Measurements from ENCODE around the gene PCBP3.

The PCBP3 gene

DNA sequence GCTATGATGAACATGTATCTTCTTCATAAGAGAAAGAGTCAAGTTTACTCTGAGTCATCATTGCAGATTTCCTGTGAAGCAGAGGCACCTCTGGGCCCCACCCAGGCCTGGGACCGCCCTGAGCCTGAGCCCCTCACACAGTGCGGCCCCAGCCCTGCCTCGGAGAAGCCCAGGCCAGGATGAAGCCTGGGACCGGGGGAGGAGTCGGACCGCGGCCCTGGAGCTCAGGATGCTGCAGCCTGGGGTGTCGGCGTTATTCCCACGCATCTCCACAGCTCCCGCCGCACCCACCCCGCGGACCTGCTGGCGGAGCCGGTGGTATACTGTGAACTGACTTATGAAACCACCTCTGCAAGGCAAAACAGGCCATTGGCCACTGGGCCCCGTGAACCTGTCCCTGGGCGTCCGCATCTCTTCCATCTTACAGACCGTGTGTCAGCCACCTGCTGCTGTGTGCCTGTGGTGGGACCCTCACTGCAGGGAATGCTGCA lies 335.7 kb downstream of the PCBP3 start:
- peak in 4 of 42 donors; percentile 10 to 30 (median 13) for DNase-seq
- intact Hi-C loops (cut with DNase I), result no loop called here

- DNase-seq, result peak in 4 of 42 donors; percentile 10 to 27 (median 17)
- intact Hi-C loops (cut with DNase I), result no loop called here
These were observed 336.1 kb downstream of the PCBP3 start for GRCh38 chr21:45979651-45980050.

GRCh38 chr21:45980271-45980670 lies 336.7 kb downstream of the PCBP3 start:
- DNase-seq, result no peak
- intact Hi-C loops (cut with DNase I), result no loop called here

- intact Hi-C loops (cut with DNase I), result no loop called here
- DNase-seq, result no peak
These were observed 337.2 kb downstream of the PCBP3 start for GRCh38 chr21:45980697-45981096.

DNA sequence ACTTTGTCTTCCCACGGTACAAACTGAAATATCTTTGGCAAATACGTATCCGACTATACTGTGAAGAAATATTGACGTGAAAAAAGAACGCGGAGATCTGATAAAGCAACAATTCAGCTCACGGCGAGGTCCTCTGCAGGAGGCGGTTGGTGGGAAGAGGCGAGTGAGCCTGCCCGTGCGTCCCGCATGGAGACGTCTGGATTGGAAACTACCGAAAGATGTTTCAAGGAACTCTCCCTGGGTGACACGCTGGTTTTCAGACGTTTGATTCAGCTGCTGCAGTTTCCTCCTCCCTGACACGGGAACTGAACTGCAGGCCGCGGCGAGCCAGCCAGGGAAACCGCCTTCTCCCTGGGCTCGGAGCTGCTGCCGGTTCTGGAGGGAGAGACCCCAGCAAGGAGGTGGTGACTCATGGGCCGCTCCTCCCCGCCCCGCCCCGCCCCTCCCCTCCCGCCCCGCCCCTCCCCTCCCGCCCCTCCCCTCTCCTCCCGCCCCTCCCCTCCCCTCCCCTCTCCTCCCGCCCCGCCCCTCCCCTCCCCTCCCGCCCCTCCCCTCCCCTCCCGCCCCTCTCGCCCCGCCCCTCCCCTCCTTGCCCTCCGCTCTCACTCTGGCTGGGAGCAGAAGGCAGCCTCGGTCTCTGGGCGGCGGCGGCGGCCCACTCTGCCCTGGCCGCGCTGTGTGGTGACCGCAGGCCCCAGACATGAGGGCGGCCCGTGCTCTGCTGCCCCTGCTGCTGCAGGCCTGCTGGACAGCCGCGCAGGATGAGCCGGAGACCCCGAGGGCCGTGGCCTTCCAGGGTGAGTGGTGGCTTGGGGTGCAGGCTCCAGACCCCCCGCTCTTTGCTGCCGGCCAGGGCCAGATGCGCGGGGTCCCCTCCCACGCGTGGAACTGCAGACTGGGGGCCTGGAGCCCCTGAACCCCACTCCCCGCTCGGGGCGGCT lies 337.9 kb downstream of the PCBP3 start, which contains the start of gene COL6A1:
COL6A1 (plus strand) TSS at position 620 of the 941 bp plus-strand sequence; CDS start at position 701, 81 bp downstream.
- intact Hi-C loops (cut with DNase I), result no loop called here
- peak in 41 of 42 donors; percentile 42 to 89 (median 71) for DNase-seq

DNA sequence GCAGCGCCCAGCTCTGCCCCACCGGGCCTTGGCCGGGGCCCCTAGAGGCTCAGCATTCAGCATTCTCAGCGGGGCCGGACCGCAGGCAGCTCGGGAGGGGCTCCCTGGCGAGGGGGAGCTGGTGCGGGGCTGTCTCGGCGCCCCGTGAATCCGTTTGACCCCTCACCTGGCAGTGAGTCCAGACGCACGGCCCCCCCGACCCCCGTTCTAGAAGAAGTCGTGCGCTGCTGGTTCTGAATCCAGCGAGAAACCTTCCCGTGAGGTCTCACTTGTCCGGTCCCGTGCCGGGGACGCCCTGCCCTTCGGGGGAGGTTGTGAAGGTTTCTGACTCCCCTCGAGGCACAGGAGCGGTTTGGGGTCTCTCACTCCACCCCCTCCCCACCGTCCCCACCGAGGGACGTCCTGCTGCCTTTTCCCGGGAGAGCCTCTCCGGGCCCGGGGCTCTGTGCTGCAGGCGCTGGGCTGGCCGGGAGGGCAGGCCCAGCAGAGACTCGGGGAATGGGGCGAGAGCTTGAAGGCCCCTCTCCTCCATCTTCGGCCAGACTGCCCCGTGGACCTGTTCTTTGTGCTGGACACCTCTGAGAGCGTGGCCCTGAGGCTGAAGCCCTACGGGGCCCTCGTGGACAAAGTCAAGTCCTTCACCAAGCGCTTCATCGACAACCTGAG lies 338.7 kb downstream of the PCBP3 start:
- DNase-seq, result peak in 11 of 42 donors; percentile 5 to 59 (median 28)
- intact Hi-C loops (cut with DNase I), result no loop called here

DNA sequence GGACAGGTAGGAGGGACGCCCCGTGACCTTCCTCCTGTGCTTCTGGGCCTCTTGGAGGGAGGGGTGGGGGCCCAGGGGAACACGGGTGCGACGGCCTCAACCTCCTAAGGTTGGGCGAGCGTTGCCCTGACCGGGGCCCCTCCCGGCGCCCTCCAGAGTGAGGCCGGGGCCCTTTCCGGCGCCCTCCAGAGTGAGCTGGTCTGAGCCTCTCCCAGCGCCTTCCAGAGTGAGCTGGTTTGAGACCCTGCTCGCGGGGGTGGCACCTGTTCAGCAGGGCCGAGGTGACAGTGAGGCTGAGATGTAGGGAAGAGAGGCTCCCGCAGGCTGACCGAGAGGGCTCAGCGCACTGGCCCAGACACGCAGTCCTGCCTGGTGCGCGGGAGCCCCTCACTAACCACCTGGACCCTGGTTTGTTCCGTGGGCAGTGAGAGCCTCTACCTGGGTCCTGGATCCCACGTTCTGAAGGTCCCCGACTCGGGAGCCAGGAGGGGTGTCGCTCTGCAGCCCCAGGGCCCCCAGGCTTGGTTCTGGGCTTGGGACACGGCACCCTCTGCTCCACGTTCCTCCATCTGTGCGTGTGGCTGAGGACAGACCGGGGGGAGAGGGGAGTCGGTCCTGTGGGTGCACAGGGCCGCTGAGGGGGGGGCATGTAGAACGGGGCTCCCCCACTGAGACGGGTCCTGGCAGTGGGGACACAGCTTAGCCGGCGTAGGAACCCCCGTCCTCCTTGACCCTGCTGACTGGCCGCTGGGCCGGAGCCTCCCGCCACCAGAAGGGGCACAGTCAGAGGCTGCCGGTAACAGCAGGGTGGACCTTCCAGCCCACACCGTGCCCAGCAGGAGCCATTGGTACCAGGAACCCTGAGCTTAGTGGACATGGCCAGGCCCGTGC lies 339.5 kb downstream of the PCBP3 start:
- peak in 10 of 42 donors; percentile 5 to 43 (median 16) for DNase-seq
- intact Hi-C loops (cut with DNase I), result no loop called here

DNA sequence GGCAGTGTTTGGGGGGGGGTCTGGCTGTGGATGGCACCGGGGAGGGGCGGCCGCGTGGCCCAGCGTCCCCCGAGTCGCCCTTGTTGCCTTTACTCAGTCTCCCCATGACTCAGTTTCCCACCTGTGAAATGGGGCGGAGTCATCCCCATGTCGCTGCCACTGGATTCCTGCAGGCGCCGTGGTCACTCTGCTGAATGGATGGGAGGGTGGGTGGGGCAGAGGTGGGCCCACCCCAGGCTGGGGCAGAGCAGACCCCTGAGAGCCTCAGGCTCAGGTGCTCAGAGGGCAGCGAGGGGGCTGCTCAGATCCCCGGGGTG lies 340.1 kb downstream of the PCBP3 start:
- intact Hi-C loops (cut with DNase I), result no loop called here
- peak in 1 of 42 donors; percentile 5 for DNase-seq

DNA sequence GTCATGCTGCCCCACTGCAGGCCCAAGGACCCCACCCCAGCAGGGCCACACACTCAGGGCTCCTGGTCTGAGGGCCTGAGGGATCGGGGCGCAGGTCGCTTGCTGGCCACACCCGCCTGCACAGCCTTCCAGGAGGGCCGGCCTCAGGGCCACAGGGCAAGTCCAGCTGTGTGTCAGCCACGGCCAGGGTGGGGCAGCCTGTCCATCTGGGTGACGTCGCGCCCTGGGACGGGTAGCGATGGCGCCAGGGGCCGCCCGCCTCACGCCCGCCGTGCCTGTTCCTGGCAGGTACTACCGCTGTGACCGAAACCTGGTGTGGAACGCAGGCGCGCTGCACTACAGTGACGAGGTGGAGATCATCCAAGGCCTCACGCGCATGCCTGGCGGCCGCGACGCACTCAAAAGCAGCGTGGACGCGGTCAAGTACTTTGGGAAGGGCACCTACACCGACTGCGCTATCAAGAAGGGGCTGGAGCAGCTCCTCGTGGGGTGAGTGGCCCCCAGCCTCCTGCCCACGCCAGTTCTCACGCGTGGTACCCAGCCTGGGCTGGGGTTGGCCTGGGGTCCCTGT lies 340.5 kb downstream of the PCBP3 start:
- DNase-seq, result peak in 9 of 42 donors; percentile 4 to 27 (median 14)
- intact Hi-C loops (cut with DNase I), result no loop called here

DNA sequence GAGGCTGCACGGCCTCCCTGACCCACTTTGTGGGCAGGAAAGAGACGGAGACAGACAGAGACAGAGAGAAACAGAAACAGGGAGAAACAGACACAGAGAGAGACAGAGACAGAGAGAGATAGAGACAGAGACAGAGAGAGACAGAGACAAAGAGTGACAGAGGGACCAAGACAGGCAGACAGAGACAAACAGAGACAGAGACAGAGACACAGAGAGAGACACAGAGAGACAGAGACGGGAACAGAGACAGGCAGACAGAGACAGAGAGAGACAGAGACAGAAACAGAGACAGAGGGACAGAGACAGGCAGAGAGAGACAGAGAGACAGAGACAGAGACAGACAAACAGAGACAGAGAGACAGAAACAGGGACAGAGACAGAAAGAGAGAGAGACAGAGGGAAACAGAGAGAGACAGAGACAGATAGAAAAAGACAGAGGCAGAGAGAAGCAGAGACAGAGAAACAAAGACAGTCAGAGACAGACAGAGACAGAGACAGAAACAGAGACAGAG lies 341.1 kb downstream of the PCBP3 start:
- intact Hi-C loops (cut with DNase I), result no loop called here

GRCh38 chr21:45985471-45986315 lies 342.2 kb downstream of the PCBP3 start:
- peak in 5 of 42 donors; percentile 11 to 27 (median 23) for DNase-seq
- intact Hi-C loops (cut with DNase I), result no loop called here

More for the DNA sequence above, 341.1 kb downstream of the PCBP3 start:
- DNase-seq, result no peak

DNA sequence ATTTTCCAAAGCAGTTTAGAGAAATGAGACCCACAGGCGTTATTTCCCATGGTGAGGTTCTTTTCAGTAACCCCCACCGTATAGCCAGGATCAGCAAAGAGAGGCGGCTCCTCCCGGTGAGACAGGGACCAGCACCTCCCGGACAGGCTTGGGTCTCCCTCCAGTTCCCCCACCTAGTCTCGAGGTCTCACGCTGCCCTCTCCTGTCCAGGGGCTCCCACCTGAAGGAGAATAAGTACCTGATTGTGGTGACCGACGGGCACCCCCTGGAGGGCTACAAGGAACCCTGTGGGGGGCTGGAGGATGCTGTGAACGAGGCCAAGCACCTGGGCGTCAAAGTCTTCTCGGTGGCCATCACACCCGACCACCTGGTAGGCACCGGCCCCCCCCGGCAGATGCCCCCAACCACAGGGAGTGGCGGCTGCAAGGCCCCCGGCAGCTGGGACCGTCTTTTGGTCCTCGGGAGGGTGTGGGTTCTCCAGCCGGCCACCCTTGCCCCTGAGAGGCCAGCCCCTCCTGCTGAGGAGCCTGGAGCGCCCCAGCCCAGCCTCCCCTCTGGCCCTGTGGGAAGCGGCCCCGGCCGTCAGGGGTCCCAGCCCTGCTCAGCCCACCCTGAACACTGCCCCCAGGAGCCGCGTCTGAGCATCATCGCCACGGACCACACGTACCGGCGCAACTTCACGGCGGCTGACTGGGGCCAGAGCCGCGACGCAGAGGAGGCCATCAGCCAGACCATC lies 343.0 kb downstream of the PCBP3 start:
- intact Hi-C loops (cut with DNase I), result no loop called here
- peak in 2 of 42 donors; percentile 2 to 22 for DNase-seq

GRCh38 chr21:45987121-45987711 lies 343.7 kb downstream of the PCBP3 start:
- peak in 2 of 42 donors; percentile 7 to 18 for DNase-seq
- intact Hi-C loops (cut with DNase I), result no loop called here

GRCh38 chr21:45988366-45989347 lies 345.1 kb downstream of the PCBP3 start:
- intact Hi-C loops (cut with DNase I), result no loop called here
- peak in 7 of 42 donors; percentile 2 to 25 (median 11) for DNase-seq

Data from head of caudate nucleus (tissue), 42 donors.